Lung (tissue), 16 donors: ENCODE results near the gene TMEM80. TPM values are rescaled to one million over a fixed set of nuclear protein-coding genes. Genes with fewer than 3 reads are reported as not detected.
A peak's percentile ranks its signal among the peaks of the same experiment; 100 is the strongest.
"Not testable (repeated sequence)": the region's sequence is repeated elsewhere in the genome, so short reads cannot be mapped to it uniquely, and the experiment has no call there.

ENCODE experiments used
- ATAC-seq: fragments of 200-7000 bp; cut with Tn5 transposase; one replicate; pipeline ENCODE4 v1.9.1; 2020; ENCODE audit warnings: moderate number of reproducible peaks; ENCODE audit not compliant: insufficient read depth, low FRiP score
- DNase-seq, 3 donors: peaks; one replicate each; pipeline ENCODE4 v3.0.0-alpha.2; 2013 to 2017
- H3K27ac ChIP-seq, 2 donors: one replicate each; pipeline ENCODE4 v1.5.1; 2013; ENCODE audit warnings: mild to moderate bottlenecking in 2 of 2, moderate library complexity in 2 of 2, control low read depth in 1 of 2, inconsistent platforms in 1 of 2, low read depth in 1 of 2, low read length in 1 of 2
- H3K27me3 ChIP-seq, 3 donors: one replicate each; pipeline ENCODE4 v1.5.1; 2013; ENCODE audit warnings: low read length in 2 of 3; ENCODE audit not compliant: control insufficient read depth in 3 of 3, insufficient read depth in 3 of 3
- H3K36me3 ChIP-seq, 4 donors: one replicate each; pipeline ENCODE4 v1.5.1; 2013; ENCODE audit warnings: low read length in 4 of 4, mild to moderate bottlenecking in 1 of 4, moderate library complexity in 1 of 4; ENCODE audit not compliant: control insufficient read depth in 4 of 4, insufficient read depth in 4 of 4
- H3K4me1 ChIP-seq, 5 donors: one replicate each; pipeline ENCODE4 v1.5.1; 2013; ENCODE audit warnings: low read length in 5 of 5, mild to moderate bottlenecking in 2 of 5, moderate library complexity in 1 of 5; ENCODE audit not compliant: control insufficient read depth in 5 of 5, insufficient read depth in 5 of 5
- H3K4me3 ChIP-seq: one replicate; pipeline ENCODE4 v1.5.1; 2013; ENCODE audit warnings: mild to moderate bottlenecking, control low read depth, moderate library complexity
- H3K9ac ChIP-seq, 2 donors: one replicate each; pipeline ENCODE4 v1.5.1; 2013; ENCODE audit warnings: low read length in 2 of 2, control low read depth in 1 of 2; ENCODE audit not compliant: insufficient read depth in 1 of 2
- H3K9me3 ChIP-seq, 4 donors: one replicate each; pipeline ENCODE4 v1.5.1; 2013; ENCODE audit warnings: low read length in 3 of 4, mild to moderate bottlenecking in 1 of 4, moderate library complexity in 1 of 4; ENCODE audit not compliant: control insufficient read depth in 4 of 4, insufficient read depth in 3 of 4
- CTCF ChIP-seq: IDR thresholded peaks from 2 replicates; pipeline ENCODE4 v1.5.1; 2012; ENCODE audit warnings: mild to moderate bottlenecking; ENCODE audit errors: control extremely low read depth, extremely low read depth
- WGBS, 2 donors: extraction: QIAGEN DNeasy Blood & Tissue Kit; methylation state at CpG; one replicate each; pipeline ENCODE4 v1.1.7; 2013; 5-methylcytosine and 5-hydroxymethylcytosine counted together
- long read RNA-seq, 5 donors: transcript quantifications; one replicate each; lab custom pipeline, GENCODE V29; 2026
- polyA plus RNA-seq, 2 donors: library from polyadenylated mRNA; stranded (reverse); fragments of 200-250 nt; gene quantifications; one replicate each; pipeline ENCODE4 v1.2.1, GENCODE V29; 2013
- total RNA-seq, 2 donors: library from RNA; depleted of rRNA in 1 of 2; stranded (reverse); fragments of >200 nt in 1 of 2; gene quantifications; one replicate each; pipeline ENCODE4 v1.2.1, GENCODE V29; 2014 to 2021
- donor health status: control.
- donor health status: control.
- donor health status: Bipolar disorder and iron deficiency.
- donor health status: healthy.
- donor health status: DM: yes; HTN: yes; CAD: no.

TMEM80 gene
- total RNA-seq (10 to 100 TPM; 10.3 to 23.2 TPM), polyA plus RNA-seq (10 to 100 TPM; 13.8 to 28.1 TPM)
- long read RNA-seq, donor 1, partial matches to known transcripts = 0 of 5 reads
- long read RNA-seq, donor 1, other reads (novel, unspliced or antisense) = 5 of 5 reads
- long read RNA-seq, donor 2 = 0 reads
- long read RNA-seq, donor 3 = 0 reads
- long read RNA-seq, donor 4 = 0 reads
- long read RNA-seq, donor 5, partial matches to known transcripts = 12 of 12 reads
- long read RNA-seq, donor 5, other reads (novel, unspliced or antisense) = 0 of 12 reads

GRCh38 chr11:695538-696248 lies at the start of gene TMEM80:
Gene TMEM80, plus strand, starts transcription at chr11:695816. Its CDS starts 12 bp downstream, at chr11:695828.
- 0% methylated on average over 91 to 101 of the region's 101 CpGs for WGBS, 2 donors
- DNase-seq (peak; percentile 99), ATAC-seq (peak; percentile 92)
- no peak for TF ChIP-seq CTCF
- Histone ChIP-seq H3K27ac (peak within 1 kb of the TSS; percentile 98 to 100), H3K36me3 (peaks cover 0 to 8% (median 7%) of the 10 kb centered on the region in 4 donors), H3K9ac (peak within 1 kb of the TSS; percentile 89 to 98), H3K4me1 (peaks cover 0 to 22% (median 9%) of the 10 kb centered on the region in 5 donors), H3K9me3 (no peaks in the 10 kb centered on the region), H3K4me3 (peak within 1 kb of the TSS; percentile 88), H3K27me3 (no peaks in the 10 kb centered on the region)

GRCh38 chr11:646214-646613 lies 49.4 kb upstream of the TMEM80 start:
- no peak for ATAC-seq
- WGBS, 2 donors = 72 to 91% methylated on average over 14 of the region's 14 CpGs

GRCh38 chr11:647672-648158 lies 47.9 kb upstream of the TMEM80 start:
- ATAC-seq, H3K27ac ChIP-seq, H3K27me3 ChIP-seq, H3K9me3 ChIP-seq, H3K4me3 ChIP-seq, DNase-seq, H3K9ac ChIP-seq, H3K4me1 ChIP-seq: not testable (repeated sequence)
- H3K36me3 ChIP-seq = peaks cover 0 to 26% (median 1%) of the 10 kb centered on the region in 4 donors
- WGBS, 2 donors = 91 to 93% methylated on average over 9 to 10 of the region's 14 CpGs

More at GRCh38 chr11:646214-646613, 49.4 kb upstream of the TMEM80 start:
- Histone ChIP-seq H3K4me1 (no peaks in the 10 kb centered on the region), H3K27ac (no peak overlapping the region), H3K27me3 (no peaks in the 10 kb centered on the region), H3K4me3 (no peak overlapping the region), H3K36me3 (peaks cover 2 to 33% (median 5%) of the 10 kb centered on the region in 4 donors), H3K9ac (no peak overlapping the region), H3K9me3 (peaks cover 0 to 2% (median 0%) of the 10 kb centered on the region in 4 donors)
- DNase-seq = no peak
- TF ChIP-seq CTCF = no peak

GRCh38 chr11:650482-650881 lies 45.1 kb upstream of the TMEM80 start:
- Histone ChIP-seq H3K36me3 (peaks cover 0 to 18% (median 1%) of the 10 kb centered on the region in 4 donors), H3K9me3 (peaks cover 0 to 4% (median 0%) of the 10 kb centered on the region in 4 donors), H3K27ac (no peak overlapping the region), H3K9ac (no peak overlapping the region), H3K27me3 (no peaks in the 10 kb centered on the region), H3K4me1 (peaks cover 0 to 2% (median 0%) of the 10 kb centered on the region in 5 donors), H3K4me3 (no peak overlapping the region)
- no peak for TF ChIP-seq CTCF
- no peak for ATAC-seq
- WGBS, 2 donors = 96 to 97% methylated on average over 10 of the region's 10 CpGs
- DNase-seq = no peak

- not testable (repeated sequence) for DNase-seq, H3K27me3 ChIP-seq, H3K9me3 ChIP-seq, ATAC-seq, H3K27ac ChIP-seq, H3K4me3 ChIP-seq, H3K4me1 ChIP-seq, H3K9ac ChIP-seq
- WGBS, 2 donors = 68 to 77% methylated on average over 14 of the region's 14 CpGs
- peaks cover 0 to 22% (median 1%) of the 10 kb centered on the region in 4 donors for H3K36me3 ChIP-seq
These were observed 42.5 kb upstream of the TMEM80 start for GRCh38 chr11:653136-653535.
